Hematopoietic multipotent progenitor cell (in vitro differentiated cells): ENCODE measurements around the gene MCRIP2. TPM values are rescaled to one million over a fixed set of nuclear protein-coding genes. Genes with fewer than 3 reads are reported as not detected.
A peak's percentile ranks its signal among the peaks of the same experiment; 100 is the strongest.
"Not testable (repeated sequence)": the region's sequence is repeated elsewhere in the genome, so short reads cannot be mapped to it uniquely, and the experiment has no call there.

Source experiments
- DNase-seq, 3 donors: peaks; one replicate each; pipeline ENCODE4 v3.0.0-alpha.2; 2011 to 2015; ENCODE audit warnings: low read depth in 2 of 3, low spot score in 2 of 3
- total RNA-seq: library from RNA; depleted of rRNA; stranded (reverse); fragments of >200 nt; gene quantifications from one replicate; pipeline ENCODE4 v1.2.3, GENCODE V29; 2012

Gene MCRIP2, protein sequence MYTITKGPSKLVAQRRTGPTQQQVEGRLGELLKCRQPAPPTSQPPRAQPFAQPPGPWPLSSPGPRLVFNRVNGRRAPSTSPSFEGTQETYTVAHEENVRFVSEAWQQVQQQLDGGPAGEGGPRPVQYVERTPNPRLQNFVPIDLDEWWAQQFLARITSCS
- total RNA-seq, result 20.5 TPM

DNA sequence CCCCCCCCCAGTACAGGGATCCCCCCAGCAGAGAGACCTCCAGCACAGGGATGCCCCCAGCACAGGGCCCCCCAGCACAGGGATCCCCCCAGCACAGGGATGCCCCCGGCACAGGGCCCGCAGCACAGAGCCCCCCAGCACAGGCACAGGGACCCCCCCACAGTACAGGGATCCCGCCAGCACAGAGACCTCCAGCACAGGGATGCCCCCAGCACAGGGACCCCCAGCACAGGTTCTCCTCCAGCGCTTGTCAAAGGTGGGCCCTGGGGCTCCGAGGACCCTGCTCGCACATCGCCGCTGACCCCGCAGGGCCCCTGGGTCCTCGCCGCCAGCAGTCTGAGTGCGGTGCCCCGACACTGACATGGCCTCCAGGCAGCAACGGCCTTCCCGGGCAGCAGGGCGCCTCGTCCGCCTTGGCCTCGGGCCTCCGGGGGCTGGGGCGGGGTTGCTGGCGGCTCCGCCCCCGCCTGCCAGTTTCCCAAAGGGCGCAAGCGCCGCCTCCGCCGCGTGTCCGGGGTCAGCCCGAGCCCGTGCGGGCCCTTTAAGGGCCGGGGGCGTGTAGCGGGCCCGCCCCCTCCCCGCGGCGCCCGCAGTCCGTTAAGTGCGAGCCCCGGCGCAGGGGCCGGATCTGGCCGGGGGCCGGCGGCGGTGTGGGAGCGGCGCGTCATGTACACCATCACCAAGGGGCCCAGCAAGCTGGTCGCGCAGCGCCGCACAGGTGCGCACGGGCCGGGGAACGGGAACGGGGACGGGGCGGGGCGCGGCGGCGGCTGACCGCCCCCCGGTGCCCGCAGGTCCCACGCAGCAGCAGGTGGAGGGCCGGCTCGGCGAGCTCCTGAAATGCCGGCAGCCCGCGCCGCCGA, at the start of gene MCRIP2:
Gene MCRIP2 (plus strand): TSS at position 503 of the 863 bp plus-strand sequence. CDS start 164 bp downstream, at position 667.
- DNase-seq, result peak in 2 of 3 donors; percentile 53 to 57

DNA sequence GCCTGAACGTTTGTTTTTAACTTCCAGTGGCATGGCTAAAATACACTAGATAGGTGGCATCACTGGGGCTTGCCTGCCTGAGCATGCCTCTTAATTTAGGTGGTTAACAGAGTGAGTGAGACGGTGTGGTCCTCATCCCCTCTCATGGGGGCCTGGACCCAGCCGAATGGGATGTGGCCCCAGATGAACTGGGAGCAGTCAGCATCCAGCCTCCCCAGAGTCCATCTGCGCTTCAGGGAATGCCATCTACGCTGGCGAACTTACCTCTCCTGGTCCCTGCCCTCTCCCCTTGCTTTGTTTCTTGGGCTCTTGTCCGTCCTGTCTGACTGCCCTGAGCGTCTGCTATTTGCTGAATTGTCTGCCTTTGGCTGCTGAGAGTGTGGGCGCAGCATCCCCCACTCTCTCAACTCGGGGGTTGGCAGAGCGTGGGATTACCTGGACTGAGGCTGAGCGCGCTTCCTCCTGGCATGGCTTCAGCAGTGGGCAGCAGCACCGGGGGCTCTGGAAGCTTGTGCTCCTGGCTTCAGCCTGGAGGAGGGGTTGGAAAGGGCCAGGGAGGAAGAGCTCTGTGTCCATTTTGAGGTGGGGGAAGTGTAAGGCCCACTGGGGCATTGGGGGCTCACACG, 49.6 kb upstream of the MCRIP2 start:
- no peak for DNase-seq

DNA sequence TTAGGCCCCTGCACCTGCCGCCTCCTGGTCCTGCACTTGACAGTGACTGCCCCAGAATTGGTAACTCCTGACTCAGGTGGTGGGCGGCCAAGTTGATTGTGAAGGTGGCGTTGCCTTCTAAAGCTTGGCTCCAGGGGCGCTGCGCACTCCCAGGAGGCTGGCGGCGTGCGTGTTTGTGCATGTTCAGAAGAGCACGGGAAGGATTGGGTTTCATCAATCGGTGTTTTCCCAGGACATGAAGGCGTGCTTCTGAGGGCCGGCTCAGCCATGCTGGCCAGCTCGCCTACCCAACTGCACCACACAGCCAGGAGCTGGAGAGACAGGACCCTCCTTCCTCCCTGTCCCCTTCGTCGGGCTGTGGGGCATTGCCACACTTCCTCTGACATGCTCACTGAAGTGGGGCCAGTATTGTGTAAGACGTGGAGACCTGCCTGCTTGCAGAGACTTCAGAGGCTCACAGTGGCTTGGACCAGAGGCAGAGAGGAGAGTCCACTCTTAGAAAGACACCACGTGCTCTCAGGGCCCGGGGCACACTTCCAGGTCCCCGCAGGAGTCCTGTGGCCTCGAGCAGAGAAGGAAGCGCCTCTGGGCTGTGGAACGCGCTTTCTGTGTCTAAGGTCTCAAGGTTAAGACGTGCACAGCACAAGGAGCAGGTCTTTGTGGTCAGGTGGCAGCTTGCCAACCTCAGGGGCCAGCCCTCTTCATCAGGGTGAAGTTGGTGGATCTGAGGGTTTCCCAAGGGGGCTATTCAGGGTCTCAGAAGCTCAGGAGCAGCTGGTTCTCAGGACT, 48.9 kb upstream of the MCRIP2 start:
- no peak for DNase-seq

DNA sequence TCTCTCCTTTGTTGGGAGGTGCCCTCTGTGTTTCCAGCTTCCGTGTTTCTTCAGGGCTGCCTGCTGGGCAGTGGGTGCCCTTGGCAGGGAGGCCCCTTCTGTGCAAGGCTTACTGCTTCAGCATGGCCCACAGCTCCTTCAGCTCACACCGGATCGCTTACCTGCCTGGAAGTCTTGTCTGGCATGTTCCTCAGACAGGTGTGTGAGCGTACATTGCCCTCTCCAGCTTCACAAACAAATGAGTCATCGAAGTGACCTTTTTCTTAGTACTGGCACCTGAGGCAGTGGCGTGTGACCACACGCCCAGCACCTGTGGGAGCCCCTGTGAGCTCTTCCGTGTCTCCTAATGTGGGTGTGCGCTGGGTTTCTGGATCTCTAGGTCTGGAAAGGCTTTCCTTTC, 48.2 kb upstream of the MCRIP2 start:
- DNase-seq, result no peak

DNA sequence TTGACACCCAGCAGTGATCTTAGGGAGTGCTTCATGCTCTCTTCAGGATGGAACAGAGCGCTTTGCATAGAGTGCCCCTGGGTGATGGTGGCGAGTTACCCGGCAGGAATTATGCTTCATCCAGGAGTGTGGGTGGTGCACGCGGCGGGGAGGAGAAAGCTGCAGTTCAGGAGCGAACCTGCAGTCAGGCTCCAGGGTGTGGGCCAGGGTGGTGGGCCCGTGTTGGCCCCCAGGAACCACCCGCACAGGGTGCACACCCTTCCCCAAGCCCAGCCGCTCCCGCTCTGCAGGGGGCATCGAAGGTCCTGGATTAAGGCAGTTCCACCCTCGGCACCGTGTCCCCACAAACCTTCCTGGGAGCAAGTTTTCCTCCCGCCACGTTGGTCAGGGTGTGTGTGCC, 47.8 kb upstream of the MCRIP2 start:
- no peak for DNase-seq

DNA sequence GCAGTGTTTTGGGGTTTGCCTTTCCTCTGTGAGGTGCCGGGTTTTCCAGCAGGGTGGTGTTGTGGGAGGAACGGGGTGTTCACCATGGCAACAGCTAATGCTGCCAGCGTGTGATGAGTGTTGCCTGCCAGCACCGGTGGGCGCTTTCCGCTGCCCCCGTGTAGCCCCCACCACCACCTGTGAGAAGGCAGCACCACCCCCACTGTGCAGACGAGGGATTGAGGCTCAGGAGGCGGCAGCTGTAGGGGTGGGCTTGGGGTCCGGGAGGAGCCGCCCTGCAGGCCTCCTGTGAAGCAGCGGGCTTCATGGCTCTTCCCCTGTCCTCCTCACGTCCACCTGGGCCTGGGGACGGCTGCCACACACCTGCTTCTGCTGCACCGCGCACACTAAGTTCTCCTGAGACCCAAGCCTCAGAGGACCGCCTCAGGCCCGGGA, 46.5 kb upstream of the MCRIP2 start:
- no peak for DNase-seq

DNA sequence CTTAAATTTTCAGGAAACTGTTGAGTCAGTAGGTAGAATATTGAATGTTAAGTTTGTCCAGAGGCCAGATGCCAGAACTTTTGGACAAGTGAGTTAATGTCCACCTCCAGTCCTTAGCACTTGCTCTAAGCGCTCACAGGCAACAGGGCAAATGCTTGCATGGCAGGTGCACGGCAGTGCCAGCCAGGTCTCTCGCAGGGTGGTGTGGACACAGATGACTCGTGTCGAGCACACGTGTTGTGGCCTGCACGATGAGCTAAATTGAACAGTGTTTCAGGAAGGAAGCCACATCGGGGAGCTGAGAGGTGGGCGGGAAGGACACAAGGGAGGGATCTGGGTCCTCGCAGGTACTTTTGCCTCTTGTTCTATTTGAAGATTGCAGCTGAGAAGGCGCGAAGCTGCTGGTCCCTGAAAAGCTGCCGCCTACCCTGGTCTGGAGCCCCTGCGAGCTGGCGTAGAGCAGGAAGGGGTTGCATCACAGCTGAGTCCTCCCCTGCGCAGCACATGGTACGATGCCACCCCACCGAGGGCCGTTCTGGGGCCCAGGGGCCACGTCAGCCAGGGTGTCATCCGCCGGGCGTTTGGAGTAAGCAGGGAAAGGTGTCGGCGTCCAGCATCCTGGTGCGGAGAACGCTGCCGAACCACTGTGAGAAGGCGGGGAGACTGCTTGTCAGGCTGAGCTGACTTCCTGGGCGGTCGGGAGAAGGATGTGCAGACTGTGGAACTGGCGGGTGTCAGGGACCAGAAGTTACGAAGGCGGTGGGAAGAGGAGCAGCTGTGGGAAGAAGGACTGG, 45.5 kb upstream of the MCRIP2 start:
- no peak for DNase-seq

DNA sequence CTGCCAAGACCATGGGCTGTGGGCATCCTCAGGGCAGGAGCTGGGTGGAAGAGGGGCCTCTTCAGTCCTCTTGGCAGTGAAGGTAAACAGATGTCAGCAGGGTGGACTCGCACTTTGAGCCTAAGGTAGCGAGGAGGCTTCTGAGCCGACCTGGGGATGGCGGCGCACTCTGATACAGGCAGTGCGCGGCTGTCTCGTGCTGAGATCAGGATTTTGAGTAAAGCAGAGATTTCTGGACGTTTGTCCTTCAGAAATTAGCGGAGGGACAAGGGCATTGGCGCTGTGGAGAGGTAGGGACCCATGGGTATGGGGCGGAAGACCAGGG, 44.9 kb upstream of the MCRIP2 start:
- no peak for DNase-seq

DNA sequence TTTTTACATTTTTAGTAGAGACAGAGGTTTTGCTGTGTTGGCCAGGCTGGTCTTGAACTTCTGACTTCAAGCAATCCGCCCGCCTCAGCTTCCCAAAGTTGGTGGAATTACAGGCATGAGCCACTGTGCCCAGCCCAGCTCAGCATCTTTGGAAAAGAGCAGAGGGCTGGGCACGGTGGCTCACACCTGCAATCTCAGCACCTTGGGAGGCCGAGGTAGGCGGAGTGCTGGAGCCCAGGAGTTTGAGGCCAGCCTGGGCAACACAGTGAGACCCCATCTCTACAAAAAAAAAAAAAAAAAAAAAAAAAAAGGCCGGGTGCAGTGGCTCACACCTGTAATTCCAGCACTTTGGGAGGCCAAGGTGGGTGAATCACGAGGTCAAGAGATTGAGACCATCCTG, 44.0 kb upstream of the MCRIP2 start:
- not testable (repeated sequence) for DNase-seq

DNA sequence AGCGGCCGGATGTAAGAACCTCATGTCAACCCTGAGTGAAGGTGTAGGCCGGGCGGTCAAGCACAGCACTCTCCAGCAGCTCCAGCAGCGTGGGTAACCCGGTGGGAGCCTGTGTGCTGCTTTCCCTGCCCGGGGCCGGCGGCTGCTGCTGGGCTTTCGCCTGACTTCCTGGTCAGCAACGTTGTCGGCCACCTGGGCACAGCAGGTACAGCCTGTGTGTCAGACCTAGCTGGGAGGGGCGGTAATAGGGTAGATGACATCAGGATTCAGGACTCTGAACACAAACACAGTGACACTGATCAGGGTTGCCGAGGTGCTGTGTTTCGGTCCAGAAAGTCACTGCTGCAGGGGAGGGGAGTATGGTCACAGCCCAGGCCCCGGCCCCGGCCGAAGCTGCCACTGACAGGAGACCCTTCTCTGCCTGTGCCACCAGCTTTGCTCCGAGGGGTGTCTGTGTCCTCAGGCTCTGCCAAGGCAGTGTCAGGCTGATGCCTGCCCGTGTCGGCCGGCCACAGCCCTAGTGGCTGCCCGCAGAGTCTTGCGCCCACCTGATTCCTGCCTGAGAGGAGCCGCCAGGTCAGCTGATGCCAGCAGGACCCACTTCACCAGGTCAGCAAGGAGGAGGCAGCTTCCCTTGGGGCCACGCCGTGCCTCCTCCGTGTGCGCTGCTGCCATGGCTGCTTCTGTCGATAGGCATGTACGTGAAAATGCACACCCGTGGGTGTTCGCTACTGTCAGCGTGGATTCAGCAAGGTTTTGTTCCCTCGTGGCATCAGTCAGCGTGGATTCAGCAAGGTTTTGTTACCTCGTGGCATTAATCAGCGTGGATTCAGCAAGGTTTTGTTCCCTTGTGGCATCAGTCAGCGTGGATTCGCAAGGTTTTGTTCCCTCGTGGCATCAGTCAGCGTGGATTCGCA, 42.5 kb upstream of the MCRIP2 start:
- DNase-seq, result no peak

DNA sequence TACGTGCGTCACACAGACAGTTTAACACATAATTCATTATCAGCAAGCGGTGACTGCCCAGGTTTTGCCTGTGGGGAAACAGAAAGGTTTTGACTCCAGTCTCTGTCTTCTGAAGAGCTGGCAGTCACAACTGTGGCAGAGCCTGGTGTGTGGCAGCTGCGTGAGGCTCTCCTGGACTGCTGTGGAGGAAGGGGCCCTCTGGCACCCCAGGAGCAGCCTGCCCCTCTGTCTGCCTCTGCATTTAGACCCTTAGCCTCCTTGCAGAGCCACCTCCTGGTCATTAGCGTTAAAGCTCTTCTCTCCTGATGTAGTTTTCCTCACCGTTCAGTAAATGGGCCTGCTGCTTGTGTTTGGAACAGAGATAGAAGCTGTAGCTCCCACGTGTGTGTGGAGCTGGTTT, 40.8 kb upstream of the MCRIP2 start:
- DNase-seq, result peak in 2 of 3 donors; percentile 48 to 66

DNA sequence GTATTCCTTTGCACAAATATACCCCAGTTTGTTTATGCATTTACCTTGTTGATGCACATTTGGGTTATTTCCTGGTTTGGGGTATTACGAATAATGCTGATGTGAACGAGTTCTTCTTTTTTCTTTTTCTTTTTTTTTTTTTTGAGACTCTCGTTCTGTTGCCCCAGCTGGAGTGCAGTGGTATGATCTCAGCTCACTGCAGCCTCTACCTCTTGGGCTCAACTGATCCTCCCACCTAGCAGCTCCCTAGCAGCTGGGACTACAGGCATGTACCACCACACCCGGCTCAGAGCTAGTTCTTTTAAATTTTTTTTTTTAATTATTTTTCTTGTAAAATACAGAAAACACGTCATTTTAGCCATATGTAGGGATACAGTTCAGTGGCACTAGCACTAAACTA, 37.7 kb upstream of the MCRIP2 start:
- DNase-seq, result no peak

DNA sequence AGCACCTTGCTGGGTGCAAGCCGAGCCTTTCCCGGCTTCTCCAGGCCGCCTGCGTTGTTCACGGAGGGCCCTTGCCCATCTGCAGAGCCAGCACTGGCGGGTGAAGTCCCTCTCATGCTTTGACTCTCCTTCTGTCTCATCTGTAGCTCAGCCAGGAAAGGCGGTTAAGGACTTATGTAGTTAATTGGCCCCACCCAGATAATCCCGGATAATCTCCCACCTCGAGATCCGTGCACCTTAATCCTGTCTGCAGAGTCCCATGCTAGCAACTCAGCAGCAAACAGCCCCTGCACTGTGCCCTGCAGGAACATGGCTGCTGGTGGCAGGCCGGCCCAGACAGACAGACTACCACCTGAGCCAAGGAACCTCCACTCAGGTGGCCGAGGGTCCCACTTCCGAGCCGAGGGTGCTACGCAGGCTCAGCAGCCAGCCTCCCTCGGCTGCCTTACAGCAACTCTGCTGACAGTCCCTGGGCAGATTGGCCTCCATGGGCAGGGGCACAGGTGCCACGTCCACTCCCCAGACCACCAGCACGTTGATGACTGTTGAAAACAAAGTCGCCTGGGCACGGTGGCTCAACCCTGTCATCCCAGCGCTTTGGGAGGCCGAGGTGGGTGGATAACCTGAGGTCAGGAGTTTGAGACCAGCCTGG, 34.8 kb upstream of the MCRIP2 start:
- no peak for DNase-seq

DNA sequence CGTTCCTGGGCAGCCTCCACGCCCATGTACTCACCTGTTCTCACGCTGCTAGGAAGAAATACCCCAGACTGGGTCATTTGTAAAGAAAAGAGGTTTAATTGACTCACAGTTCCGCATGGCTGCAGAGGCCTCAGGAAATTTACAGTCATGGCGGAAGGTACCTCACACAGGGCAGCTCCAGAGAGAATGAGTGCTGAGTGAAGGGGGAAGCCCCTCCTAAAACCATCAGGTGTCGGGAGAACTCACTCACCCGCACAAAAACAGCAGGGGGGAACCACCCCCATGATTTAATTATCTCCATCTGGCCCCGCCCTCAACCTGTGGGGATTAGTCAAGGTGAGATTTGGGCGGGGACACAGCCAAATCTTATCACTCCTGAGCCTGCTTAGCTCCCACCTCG, 33.6 kb upstream of the MCRIP2 start:
- DNase-seq, result no peak

DNA sequence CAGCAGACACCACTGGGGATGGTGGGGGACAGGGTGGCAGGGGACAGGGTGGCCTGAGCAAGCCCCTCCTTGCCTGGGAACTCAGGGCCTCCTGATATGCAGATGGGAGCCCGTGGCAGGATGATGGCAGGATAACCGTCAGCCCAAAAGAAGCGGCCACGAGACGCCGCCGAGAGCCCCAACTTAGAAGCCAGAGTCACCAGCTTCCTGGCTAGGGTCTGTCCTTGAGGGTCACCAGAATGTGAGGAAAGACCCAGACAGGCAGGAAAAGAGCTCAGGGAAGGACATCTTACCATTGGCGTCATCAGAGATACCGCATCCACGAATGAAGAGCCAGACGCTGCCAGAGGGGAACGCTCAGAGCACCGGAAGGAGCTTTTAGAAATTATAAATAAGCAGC, 32.3 kb upstream of the MCRIP2 start:
- DNase-seq, result no peak

DNA sequence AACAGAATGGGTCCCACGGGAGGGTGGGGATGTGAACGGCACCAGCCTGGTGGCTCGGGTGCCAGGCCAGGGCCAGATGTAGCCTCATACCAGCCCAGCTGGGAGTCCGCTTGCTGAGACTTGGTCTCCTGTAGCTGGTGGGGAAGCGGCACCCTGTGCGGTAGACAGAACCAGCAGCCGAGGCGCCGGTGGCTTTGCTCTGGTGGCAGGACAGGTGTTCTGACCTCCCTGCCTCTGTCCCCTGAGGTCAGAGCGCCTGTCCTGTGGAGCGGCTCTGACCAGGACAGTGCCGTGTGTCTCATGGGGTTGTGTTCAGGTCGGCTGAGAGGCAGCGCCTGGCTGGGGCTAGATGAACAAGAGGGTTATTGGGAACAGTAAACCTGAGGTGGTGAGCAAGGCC, 31.6 kb upstream of the MCRIP2 start:
- no peak for DNase-seq

DNA sequence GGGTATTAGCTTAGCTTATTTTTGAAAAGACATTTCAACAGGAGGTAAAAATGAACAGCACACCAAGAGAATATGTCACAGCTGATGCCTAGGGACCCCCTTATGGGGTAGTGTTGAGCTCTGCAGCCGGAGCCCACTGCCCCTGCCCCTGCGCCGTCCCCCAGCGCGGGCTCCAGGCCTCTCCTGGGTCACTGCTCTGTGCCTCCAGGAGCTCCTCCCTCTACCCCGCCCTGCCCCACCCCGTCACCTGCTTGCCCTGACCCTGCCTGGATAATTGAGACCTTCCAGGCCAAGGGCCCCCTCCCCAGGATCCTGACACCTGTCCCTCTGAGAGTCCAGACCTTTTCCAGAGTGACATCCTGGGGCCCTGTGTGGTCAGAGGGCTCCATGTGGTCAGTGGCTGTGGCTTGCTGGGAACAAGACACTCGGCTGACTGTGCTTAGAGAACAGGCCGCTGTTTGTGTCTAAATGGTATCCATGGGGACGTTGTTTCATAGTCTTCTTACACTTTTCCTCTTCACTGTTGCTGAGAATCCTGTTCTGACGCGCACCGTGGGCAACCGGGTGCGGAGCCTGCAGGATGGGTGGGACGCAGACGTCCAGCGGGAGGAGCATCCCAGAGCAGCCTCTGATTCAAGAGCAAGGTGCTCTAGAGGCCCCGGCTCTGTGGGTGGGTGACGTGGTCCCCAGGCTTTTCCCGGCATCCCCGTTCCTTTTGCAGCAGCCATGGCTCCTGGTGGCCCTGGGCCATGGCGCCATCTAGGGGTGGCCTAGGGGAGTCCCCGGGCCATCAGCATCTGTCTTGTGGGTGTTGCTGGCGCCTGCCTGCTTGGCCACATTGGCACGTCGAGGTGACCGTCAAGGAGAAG, 30.9 kb upstream of the MCRIP2 start:
- peak; percentile 33 to 59 (median 37) for DNase-seq

DNA sequence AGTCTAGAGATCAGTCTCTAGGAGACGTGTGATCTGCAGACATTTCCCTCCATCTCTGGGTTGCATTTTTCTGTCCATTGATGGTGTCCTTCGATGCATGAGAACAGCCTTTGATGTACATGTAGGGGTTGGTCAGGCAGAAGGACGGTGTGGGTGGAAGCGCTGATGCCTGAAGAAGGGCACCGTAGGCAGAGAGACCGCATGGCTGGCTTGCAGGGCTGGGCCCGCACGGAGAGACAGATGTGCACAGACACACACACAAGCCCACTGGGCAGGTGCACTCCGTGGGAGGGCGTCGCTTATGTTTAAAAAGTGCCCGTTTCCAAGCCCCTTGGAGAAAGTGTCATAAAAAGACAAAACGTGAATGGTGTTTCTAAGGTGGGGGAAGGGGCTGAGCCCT, 26.5 kb upstream of the MCRIP2 start:
- no peak for DNase-seq
